Measurements from ENCODE around the gene ALK. TPM values are rescaled to one million over a fixed set of nuclear protein-coding genes. Genes with fewer than 3 reads are reported as not detected.

Gene ALK
- total RNA-seq, 8 experiments from 2014 or later: 0.49 to 8.8 (median 3.8) TPM

DNA sequence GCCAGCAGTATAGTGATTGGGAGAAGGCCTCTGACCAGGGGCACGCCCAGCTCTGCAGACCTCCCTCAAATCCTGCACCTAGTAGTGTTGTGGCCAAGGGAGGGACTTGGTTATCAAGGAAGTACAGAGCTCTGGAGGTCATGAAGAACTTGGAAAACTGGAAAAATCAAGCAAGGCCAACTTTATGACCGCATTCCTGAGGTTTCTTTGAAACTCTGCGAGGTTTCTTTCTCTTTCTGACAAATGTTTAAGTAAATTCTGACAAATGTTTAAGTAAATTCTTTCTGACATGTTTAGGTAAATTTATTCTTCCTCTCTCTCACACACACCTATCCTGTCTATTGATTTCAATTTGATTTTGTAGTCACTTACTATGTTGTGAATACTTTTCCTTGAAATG, 775.2 kb downstream of the ALK start:
- no peak for ATAC-seq (replicated peaks in 6 of 8)
- H3K27ac ChIP-seq: no peak overlapping the region
- no peaks in the 10 kb centered on the region for H3K4me1 ChIP-seq (replicated peaks in 1 of 2)
- in situ Hi-C loops (cut with MboI; ENCODE audit: low pct_unique_long_range_greater_than_20kb in 2 of 9, low sequenced_read_pairs in 9 of 9, unreplicated experiment in 9 of 9): no loop called here
- 69 to 100% (median 100%) methylated on average over 1 to 3 of the region's 3 CpGs; no CpG with 5 or more reads in 1 of the 10 experiments for WGBS, 10 experiments
- no peak overlapping the region for H3K4me3 ChIP-seq

DNA sequence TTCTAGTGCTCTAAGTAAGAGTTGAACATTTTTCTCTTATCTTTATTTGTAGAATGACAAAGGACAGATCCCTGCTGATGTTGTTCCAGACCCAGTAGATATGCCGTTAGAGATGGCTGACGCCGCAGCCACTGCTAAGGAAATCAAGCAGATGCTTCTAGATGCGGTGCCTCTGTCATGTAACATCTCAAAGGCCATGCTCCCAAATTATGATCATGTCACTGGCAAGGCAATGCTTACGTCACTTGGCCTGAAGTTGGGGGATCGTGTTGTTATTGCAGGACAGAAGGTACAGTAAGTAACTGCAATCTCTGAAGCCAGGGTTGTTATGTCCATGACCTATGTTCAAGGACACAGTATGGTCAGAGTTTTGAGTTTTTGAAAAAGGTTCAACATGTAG, 777.7 kb downstream of the ALK start:
- Histone ChIP-seq H3K27ac (no peak overlapping the region), H3K4me1 (replicated peaks in 1 of 2) (no peaks in the 10 kb centered on the region), H3K4me3 (no peak overlapping the region)
- 69 to 100% (median 92%) methylated on average over 2 to 6 of the region's 6 CpGs; no CpG with 5 or more reads in 1 of the 10 experiments for WGBS, 10 experiments
- in situ Hi-C loops (cut with MboI; ENCODE audit: low pct_unique_long_range_greater_than_20kb in 2 of 9, low sequenced_read_pairs in 9 of 9, unreplicated experiment in 9 of 9): no loop called here
- ATAC-seq (replicated peaks in 6 of 8): no peak

Other genes starting within 250 kb of the ALK start
- gene YPEL5, start 225.4 kb upstream of the ALK start, total RNA-seq: 100 to 1,000 TPM in 1 of 8 experiments, 10 to 100 TPM in 7; 40.0 to 106 (median 53.6) TPM